D341Med (cell line): ENCODE measurements around the gene RTN4RL1.
"Not testable (repeated sequence)": the region's sequence is repeated elsewhere in the genome, so short reads cannot be mapped to it uniquely, and the experiment has no call there.

Source experiments
- DNase-seq: peaks from one replicate; pipeline ENCODE4 v3.0.0; 2012; ENCODE audit warnings: low spot score

The RTN4RL1 gene

GRCh38 chr17:2003525-2003924, 21.6 kb downstream of the RTN4RL1 start:
- no peak for DNase-seq

GRCh38 chr17:2002767-2003329, 22.3 kb downstream of the RTN4RL1 start:
- DNase-seq: no peak

GRCh38 chr17:1999557-2000251, 25.4 kb downstream of the RTN4RL1 start:
- DNase-seq: peak; percentile 57

- DNase-seq: peak; percentile 78
Observed at GRCh38 chr17:1997927-1998742, 27.0 kb downstream of the RTN4RL1 start.

DNA sequence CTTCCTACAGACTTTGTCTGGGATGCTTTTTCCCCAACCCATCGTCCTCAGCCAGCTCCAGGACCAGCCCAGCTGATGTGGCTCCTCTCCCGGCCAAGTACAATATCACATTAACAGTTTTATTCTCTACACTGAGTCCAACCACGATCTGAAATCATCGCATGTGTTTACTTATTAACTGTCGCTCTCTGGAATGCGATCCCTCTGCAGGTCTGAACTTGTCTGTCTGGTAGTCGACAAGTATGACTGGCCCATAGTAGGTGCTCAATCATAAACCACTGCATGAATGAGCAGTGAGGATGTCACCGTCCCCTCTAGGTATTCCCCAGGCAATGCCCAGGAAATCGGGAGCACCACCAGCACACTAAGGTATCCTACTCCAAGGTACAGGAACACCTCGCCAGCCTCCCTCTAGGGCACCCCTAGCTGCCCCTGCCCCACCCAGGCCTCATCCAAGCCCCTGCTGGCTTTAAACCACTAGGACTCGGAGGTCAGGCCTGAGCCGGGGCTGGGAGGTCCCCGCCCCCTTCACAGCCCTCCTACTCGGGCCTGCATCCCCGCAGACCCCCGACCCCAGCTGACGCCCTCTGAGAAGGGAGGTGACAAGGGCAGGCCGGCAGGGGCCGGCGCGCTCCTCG, 27.7 kb downstream of the RTN4RL1 start:
- DNase-seq: no peak

DNA sequence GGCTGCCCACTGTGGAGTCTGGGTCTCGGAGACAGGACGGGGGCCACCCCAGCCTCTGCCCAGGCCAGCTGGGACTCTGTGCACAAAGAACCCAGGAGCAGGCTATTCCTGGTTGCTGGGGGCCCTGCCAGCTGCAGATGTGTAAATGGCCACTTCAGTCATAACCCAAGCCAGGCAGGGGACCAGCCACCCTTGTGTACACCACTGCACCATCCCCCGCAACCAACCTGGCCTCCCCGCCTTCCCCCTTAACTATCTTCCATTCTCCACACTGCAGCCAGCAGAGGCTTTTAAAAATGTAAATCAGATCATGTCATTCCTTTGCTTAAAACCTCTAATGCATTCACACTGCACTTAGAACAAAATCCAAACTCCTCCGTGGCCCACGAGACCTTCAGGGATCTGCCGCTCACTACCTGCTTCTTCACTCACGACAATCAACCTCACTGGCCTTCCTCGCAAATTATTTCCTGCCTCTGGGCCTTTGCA, 28.3 kb downstream of the RTN4RL1 start:
- DNase-seq: no peak

GRCh38 chr17:1995907-1996799, 29.0 kb downstream of the RTN4RL1 start:
- DNase-seq: no peak

GRCh38 chr17:1995321-1995892, 29.7 kb downstream of the RTN4RL1 start:
- DNase-seq: no peak

DNA sequence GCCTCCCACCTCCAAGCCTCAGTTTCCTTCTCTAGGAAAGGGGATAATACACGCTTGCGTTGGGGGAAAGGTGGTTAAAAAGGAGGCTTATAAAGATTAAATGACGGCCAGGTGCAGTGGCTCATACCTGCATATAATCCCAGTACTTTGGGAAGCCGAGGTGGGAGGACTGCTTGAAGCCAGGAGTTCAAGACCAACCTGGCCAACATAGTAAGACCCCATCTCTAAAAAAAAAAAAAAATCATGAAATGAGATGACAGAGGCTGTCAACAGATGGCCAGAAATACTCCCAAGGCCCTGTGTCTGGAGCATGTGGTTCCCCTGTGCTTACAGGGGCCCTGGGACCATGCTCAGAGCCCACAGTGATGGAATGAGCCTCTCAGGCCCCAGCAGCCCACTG, 30.4 kb downstream of the RTN4RL1 start:
- DNase-seq: no peak

DNA sequence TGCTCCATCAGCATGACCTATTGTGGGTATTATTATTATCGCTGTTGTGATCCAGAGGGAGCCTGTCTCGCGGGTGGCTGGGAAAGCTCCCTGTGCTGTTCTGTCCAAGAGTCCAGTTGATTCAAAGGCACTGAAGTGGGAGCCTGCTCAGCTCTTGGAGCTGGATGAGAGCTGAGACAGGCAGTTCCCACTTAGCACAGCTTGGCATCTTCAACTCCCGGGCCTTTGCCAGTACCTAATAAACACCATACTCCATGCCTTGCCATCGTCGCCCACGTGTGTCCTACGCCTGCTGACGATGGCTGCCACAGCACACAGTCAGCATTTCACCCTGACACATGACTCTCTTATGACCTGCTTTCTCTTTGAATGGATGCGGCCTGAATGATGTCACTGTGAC, 32.6 kb downstream of the RTN4RL1 start:
- no peak for DNase-seq

DNA sequence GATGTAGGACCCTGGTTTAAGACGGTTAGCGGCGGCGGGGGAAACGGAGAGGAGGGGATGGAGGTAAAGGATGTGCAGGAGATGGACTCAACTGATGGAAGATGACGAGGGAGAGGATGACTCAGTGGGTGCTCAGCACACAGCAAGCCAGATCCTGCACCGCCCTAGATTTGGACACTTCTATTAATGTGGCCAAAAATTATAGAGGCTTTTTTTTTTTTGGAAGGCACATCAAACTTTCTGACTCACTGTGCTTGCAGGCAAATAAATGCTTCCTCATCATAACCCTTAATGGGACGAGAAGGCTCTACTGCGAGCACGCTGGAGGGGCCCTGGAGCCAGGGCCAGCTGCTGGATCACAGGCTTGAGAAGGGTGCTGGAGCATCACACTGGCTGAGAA, 36.0 kb downstream of the RTN4RL1 start:
- DNase-seq: no peak

- no peak for DNase-seq
Observed at GRCh38 chr17:1986783-1987451, 38.2 kb downstream of the RTN4RL1 start.

DNA sequence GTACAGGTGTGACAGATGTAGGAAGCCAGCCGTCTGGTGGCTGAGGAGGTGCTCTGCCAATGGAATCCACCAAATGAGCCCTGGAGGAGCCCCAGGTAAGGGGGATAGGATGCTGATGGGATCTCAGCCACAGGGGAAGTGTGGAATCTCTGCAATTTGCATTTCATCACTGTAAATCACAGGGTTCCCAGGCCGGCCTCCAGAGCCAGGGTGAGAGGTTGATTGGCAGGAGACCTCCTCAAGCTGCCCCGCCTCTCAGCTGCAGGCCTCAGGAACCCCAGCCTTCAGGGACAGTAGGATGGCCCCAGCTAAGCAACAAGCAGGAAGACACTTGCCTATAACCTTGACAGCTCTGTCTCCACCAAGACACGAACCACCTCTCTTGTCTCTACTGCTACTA, 39.4 kb downstream of the RTN4RL1 start:
- DNase-seq: no peak

DNA sequence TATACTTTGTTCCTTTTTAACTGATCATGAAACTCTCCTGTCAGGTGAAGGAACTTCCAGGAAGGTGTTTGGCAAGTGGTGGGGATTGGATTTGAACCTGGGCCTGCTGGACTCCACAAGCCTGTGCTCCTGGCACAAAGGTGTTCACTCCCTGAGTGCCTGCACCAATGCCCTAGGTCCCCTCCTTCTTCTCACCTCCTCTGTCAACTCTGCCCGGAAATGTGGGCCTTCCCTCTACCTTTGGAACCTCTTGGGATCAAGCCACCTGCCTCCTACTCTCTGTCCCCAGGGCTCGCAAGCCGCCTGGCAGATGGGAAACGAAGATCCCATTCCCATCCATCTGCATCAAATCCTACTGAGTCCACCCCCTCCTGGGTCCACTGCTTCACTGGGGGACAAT, 40.0 kb downstream of the RTN4RL1 start:
- DNase-seq: no peak

DNA sequence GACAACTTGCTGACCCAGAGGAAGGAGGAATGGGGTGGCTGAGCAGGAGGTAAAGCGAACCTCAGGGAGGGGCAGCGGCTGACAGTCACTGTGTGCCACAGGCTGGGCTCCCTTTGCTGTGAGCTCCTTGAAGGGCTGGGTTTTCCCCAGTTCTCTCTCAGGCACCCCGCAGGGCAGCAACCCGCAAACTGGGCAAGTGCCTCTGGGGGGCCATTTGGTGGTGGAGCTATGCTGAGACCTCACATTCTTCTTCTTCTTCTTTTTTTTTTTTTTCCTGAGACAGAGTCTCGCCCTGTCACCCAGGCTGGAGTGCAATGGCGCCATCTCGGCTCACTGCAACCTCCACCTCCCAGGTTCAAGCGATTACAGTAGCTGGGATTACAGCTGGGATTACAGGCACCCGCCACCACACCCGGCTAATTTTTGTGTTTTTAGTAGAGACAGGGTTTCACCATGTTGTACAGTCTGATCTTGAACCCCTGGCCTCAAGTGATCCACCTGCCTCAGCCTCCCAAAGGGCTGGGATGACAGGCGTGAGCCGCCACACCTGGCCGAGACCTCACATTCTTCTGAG, 42.3 kb downstream of the RTN4RL1 start:
- DNase-seq: not testable (repeated sequence)

GRCh38 chr17:1980665-1981250, 44.4 kb downstream of the RTN4RL1 start:
- DNase-seq: no peak

DNA sequence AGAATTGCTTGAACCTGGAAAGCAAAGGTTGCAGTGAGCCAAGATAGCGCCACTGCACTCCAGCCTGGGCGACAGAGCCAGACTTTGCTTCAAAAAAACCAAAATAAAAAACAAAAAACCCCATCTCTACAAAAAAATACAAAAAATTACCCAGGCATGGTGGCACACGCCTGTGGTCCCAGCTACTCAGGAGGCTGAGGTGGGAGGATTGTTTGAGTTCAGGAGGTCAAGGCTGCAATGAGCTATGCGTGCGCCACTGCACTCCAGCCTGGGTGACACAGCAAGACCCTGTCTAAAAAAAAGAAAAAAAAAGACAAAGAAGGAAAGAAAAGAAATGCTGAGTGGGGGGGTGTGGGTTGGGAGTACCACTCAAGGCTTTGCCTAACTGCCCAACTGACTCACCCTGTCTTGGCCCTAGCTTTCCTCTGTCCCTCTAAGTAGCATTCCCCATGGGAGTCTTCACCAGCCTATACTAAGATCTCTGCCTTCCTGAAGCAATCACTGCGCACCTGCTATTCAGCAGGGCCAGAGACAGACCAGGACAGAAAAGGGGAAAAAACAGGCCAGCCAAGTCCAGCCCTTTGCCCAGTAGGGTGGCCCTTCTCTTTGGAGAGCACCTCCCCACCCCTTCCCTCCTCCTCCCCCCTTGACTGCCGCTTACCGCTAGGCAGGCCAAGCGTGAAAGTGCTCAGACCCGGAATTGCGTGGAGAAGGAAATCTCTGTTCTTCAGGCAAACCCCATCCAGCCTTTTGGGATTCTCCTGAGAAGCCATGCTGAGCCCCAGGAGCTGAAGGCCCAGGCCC, 45.8 kb downstream of the RTN4RL1 start:
- DNase-seq: no peak

- DNase-seq: no peak
Observed at GRCh38 chr17:1978396-1978949, 46.7 kb downstream of the RTN4RL1 start.
